Stimulated activated CD4-positive, alpha-beta T cell treated with anti-CD3 and anti-CD28 coated beads, Interleukin-15, amount 100 ng/mL, for 48 hours (primary cell): Measurements from ENCODE around the gene SPACA6.
"Not testable (repeated sequence)": the region's sequence is repeated elsewhere in the genome, so short reads cannot be mapped to it uniquely, and the experiment has no call there.

ENCODE experiments used
- DNase-seq, 2 donors: peaks; one replicate each; pipeline ENCODE4 v3.0.0-alpha.2; 2020; ENCODE audit warnings: low read depth in 2 of 2

Gene SPACA6

DNA sequence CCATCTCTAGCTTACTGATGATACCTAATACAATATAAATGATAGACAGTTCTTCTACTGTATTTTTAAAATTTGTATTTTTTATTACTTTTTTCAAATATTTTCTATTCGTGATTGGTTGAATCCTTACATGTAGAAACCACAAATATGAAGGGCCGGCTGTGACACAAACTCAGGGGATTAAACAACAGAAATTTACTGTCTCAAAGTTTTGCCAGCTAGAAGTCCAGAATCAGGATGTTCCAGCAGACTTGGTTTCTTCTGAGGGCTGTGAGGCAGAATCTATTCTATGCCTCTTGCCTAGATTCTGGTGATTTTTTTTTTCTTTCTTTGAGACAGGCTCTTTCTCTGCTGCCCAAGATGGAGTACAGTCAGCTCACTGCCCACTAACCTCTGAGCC is 44.8 kb downstream of the SPACA6 start:
- no peak for DNase-seq

DNA sequence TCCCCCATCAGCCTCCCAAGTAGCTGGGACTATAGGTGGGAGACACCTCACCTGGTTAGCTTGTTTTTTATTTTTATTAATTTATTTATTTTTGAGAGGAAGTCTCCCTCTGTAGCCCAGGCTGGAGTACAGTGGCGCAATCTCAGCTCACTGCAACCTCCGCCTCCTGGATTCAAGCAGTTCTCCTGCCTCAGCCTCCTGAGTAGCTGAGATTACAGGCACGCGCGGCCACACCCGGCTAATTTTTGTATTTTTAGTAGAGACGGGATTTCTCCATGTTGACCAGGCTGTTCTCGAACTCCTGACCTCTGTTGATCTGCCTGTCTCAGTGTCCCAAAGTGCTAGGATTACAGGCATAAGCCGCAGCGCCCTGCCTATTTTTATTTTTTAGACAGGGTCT is 45.4 kb downstream of the SPACA6 start:
- not testable (repeated sequence) for DNase-seq

DNA sequence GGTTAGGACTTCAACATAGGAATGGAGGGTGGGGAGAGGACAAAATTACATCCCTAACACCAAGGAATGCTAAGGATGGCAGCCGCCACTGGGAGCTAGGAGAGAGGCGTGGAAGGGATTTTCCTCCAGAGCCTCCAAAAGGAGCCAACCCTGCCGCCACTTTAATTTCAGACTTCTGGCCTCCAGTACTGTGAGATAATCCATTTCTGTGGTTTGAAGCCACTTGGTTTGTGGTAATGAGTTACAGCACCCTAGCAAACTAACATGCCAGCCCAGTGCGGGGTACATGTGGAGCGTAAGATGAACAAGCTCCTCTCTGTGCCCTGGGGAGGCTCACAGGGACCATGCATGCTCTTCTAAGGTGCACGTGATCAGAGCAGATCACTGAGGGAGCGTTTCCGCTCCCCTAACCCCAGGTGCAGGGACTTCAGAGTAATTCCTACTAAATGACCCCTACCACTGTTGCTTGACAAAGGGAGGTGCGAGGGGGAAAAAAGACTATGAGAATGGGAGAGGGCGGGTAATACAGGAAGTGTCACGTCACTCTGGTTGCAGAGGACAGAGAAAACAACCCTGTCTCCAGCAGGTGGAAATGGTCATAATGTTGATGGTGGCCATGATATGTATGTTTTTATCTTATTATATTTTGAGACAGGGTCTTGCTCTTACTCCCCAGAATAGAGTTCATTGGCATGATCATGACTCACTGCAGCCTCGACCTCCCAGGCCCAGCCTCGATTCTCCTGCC is 46.5 kb downstream of the SPACA6 start:
- no peak for DNase-seq

DNA sequence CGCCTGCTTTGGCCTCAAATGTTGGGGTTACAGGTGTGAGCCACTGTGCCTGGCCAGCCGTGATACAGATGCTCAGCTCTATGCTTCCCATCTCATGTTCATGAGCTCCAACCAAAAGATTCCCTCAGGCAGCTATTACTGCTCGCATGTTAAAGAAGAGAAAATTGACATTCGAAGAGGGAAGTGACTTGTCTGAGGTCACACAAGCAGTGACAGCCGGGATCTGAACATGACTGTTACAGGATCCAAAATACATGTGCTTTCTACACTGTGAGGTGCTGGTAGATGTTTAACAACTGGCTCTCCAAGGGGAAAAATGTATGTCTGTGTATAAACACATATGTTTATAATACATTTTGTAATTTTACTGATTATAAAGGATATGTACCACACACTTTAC is 47.2 kb downstream of the SPACA6 start:
- no peak for DNase-seq

DNA sequence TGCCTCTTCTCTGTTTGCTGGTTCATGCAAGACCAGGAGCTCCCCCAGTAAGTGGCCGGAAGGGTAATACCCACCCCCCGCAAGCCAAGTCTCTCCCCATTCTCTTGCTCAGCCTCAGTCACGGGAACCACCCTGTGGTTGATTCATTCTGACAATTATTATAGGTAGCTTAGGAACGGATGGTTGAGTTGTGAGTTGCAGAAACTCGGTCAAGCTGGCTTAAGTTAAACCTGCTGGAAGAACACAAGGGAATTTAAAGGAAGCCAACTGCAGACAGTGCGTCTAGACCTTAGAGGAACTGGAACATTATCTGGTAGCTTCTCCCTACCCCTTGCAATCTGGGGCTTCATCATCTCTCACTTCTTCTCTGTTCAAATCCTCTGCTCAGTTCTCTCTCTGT is 49.7 kb downstream of the SPACA6 start:
- DNase-seq = no peak

DNA sequence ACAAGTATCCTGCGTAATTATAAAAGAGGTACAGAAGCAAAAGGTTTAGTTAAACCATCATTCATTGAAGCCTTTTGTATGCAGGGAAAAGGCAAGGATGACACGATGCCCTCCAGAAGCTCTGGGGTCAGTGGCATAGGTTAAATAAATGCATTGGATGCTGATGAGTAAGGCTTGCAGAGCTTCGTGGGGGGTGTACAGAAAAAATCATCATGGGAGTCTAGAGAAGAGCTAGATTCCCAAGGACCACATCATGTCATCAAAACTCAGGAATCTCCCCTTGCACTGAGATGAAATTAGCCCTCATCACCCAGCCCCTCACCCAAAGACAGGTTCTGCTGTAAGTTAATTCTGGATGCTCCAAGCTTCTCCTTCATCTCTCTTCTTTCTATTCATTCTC is 50.3 kb downstream of the SPACA6 start:
- DNase-seq = no peak

DNA sequence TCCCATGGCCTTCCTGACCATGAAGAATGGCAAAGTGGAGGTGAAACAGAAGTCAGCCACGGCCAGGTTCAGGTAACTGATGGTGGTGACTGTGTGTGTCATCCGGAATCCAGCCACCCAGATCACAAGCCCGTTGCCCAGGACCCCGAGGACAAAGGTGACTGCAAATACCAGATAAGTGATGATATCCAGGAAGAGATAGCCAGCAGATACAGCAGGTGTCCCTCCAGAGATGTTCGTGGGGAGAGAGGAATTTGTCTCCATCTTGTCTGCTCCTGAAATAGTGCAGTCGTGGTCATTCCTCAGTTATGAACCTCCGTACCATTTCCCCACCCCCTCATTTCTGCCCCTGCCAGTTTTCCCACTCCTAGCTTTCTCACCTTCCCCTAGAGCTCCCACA is 53.6 kb downstream of the SPACA6 start:
- DNase-seq = no peak

DNA sequence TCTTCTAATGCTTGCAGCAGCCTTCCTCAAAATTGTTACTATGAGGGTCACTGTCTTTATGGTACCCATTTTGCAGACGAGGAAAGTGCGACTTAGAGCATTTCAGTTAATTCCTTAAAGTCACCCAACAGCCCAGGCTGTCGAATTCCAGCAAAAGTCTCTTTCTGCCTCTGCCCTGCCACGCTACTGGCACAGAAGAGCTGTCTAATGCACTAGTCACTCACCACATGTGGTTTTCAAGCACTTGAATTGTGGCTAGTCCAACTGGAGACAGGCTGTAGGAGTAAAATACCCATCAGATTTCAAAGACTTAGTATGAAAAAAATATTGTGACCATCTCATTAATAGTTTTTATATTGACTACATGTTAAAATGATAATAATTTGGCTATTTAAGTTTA is 56.8 kb downstream of the SPACA6 start:
- no peak for DNase-seq

DNA sequence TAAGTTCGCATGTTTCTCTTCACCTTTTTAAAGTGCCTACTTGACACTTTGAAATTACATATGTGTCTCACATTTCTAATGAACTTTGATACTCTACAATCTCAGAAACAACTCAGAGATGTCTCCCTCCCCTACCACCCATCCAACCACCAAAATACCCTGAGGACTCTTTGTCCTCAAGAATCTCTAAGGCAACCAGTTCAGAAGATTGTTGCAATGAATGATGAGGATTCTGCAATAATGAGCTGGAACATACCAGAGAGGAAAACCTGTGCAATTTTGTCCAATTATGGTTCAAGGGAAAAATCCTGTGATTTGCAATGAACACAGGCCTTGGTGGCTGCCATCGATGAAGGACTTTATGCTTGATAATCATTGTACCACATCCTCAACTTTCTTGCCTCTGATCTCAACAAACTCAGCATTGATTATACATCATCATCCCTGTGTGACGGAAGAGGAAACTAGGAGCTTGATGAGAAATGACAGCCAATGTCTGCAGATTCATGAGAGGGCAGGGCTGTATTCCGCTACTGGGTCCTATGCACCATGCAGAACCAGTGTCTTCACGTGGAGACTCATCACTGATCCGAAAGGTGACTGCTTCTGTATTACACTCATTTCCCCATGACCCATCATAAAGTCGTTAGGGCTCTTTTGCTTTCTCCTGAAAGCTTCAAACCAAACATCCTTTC is 57.4 kb downstream of the SPACA6 start:
- no peak for DNase-seq

DNA sequence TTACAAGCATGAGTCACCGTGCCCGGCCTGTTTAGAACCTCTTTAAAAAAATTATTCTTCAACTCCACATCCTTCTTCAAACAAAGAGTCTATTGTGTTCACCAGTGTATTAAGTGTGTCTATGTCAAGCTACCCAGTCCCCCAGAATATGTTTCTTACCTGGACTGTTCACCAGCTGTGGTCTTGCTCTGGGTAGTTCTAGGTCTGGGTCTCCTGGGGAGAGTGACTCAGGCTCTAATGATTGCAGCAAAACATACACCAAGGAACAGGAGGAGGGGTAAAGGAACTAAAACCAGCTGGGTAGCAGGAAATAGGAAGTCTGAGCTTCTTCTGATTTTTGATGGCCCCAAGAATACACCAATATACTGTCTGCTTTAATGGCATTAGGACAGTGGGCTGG is 58.5 kb downstream of the SPACA6 start, which contains the start of gene FPR1:
Gene FPR1, minus strand, starts transcription at position 224 of the 400 bp plus-strand sequence. CDS start 4,884 bp downstream, outside the sequence.
- DNase-seq = no peak

DNA sequence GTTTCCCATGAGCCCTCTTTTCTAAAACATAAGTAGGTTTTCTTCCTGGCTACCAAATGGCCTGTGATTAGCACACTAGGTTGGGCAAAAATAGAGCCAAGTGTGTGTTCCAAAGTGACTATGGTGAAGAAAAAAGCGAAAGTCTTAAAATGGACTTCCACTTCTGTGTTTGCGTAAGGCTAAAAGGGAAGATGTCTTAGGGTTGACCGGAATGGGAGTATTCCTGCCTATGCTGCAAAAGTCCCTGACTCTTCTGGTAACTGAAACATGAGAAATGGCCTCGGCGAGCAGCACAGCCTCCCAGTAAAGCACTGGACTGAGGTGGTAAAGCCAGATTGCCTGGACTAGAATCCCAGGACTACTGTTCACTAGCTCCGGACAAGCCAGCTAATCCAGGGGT is 61.0 kb downstream of the SPACA6 start:
- no peak for DNase-seq

DNA sequence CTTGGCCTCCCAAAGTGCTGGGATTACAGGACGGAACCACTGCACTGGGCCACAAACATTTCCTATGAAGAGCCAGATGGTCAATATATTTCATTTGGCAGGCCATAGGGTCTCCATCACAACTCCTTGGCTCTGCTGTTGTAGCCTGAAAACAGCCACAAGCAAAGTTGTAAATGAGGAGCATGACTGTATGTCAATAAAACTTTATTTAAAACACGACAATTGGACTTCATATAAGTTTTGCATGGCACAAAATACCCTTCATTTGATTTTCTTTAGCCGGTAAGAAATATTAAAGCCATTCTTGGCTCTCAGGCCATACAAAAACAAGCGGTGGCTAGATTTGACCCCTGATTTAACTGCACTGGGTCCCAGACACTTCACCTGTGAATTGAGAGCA is 61.6 kb downstream of the SPACA6 start:
- DNase-seq = no peak
